ENCODE measurements around the gene TFEC.

- TF ChIP-seq POU2F2 (IDR thresholded peaks at IDR 0.05; ENCODE audit: low read depth, low read length): no peak
- no peak for TF ChIP-seq POLR2A (IDR thresholded peaks at IDR 0.05; ENCODE audit: low read depth, low read length)
- TF ChIP-seq POLR2AphosphoS5 (IDR thresholded peaks at IDR 0.05; ENCODE audit: low read depth, low read length): no peak
- no peak for TF ChIP-seq TAF1 (IDR thresholded peaks at IDR 0.05; ENCODE audit: low read depth, low read length)
- no peak for TF ChIP-seq SPI1 (IDR thresholded peaks at IDR 0.05; ENCODE audit: low read depth, low read length)
Observed at GRCh38 chr7:115975766-115976165, 54.8 kb downstream of the TFEC start.

Measured in GM12891 (cell line).